GM12891 (cell line): Measurements from ENCODE around the gene ADPRS.

Source experiments
- DNase-seq: peaks from one replicate; pipeline ENCODE4 v3.0.0; 2011; ENCODE audit warnings: low spot score; ENCODE audit not compliant: insufficient read length
- FAIRE-seq: peaks from 2 replicates; lab custom pipeline; 2011; peaks lifted over from hg19 to GRCh38; lab: Jason Lieb, UNC
- PAX5 ChIP-seq: IDR thresholded peaks from 2 replicates; pipeline ENCODE4 v1.6.1; 2011; ENCODE audit warnings: low read length, moderate library complexity, mild to moderate bottlenecking; ENCODE audit not compliant: insufficient read depth, severe bottlenecking
- POLR2A ChIP-seq: IDR thresholded peaks from 2 replicates; pipeline ENCODE4 v1.6.1; 2011; ENCODE audit warnings: low read depth, low read length, control low read depth
- POLR2AphosphoS5 ChIP-seq: IDR thresholded peaks from 2 replicates; pipeline ENCODE4 v1.6.1; 2011; ENCODE audit warnings: low read depth, low read length, control low read depth
- POU2F2 ChIP-seq: IDR thresholded peaks from 2 replicates; pipeline ENCODE4 v1.6.1; 2011; ENCODE audit warnings: low read depth, mild to moderate bottlenecking, control low read depth, low read length, moderate library complexity
- SPI1 ChIP-seq: IDR thresholded peaks from 2 replicates; pipeline ENCODE4 v1.6.1; 2011; ENCODE audit warnings: low read depth, low read length, control low read depth
- TAF1 ChIP-seq: IDR thresholded peaks from 2 replicates; pipeline ENCODE4 v1.6.1; 2011; ENCODE audit warnings: low read depth, low read length, control low read depth

The ADPRS gene

GRCh38 chr1:36086529-36087232 lies 2.0 kb upstream of the ADPRS start:
- FAIRE-seq (no peak), DNase-seq (no peak)
- TF ChIP-seq POU2F2 (no peak), TAF1 (no peak), SPI1 (no peak), POLR2A (no peak), PAX5 (no peak), POLR2AphosphoS5 (no peak)

- no peak for TF ChIP-seq POLR2A
- no peak for TF ChIP-seq POU2F2
- no peak for TF ChIP-seq SPI1
- no peak for TF ChIP-seq POLR2AphosphoS5
- TF ChIP-seq PAX5: no peak
- FAIRE-seq: no peak
- DNase-seq: no peak
Observed at GRCh38 chr1:36087233-36088123, 1.2 kb upstream of the ADPRS start.

GRCh38 chr1:36088265-36088576 lies 471 bp upstream of the ADPRS start:
- DNase-seq: no peak
- no peak for FAIRE-seq
- TF ChIP-seq POLR2A (no peak), POLR2AphosphoS5 (no peak), POU2F2 (no peak), PAX5 (no peak), SPI1 (no peak)

- FAIRE-seq (no peak), DNase-seq (no peak)
- TF ChIP-seq POU2F2: no peak
- peak; percentile 53; the same call in 1 of the 2 replicates for TF ChIP-seq POLR2A
- peak; percentile 51; the same call in 1 of the 2 replicates for TF ChIP-seq TAF1
- no peak for TF ChIP-seq POLR2AphosphoS5
Observed at GRCh38 chr1:36089393-36090121, 865 bp downstream of the ADPRS start.

GRCh38 chr1:36091141-36091540 lies 2.4 kb downstream of the ADPRS start:
- DNase-seq: no peak
- TF ChIP-seq POU2F2: no peak
- peak; percentile 49 for TF ChIP-seq POLR2AphosphoS5
- no peak for FAIRE-seq

- TF ChIP-seq PAX5 (no peak), TAF1 (no peak), POU2F2 (no peak), SPI1 (no peak), POLR2AphosphoS5 (no peak), POLR2A (no peak)
- DNase-seq: no peak
- FAIRE-seq: no peak
Observed at GRCh38 chr1:36091698-36092097, 3.0 kb downstream of the ADPRS start.

- DNase-seq (no peak), FAIRE-seq (no peak)
- TF ChIP-seq POU2F2: no peak
- no peak for TF ChIP-seq TAF1
- TF ChIP-seq POLR2AphosphoS5: no peak
- no peak for TF ChIP-seq POLR2A
- no peak for TF ChIP-seq PAX5
- TF ChIP-seq SPI1: no peak
Observed at GRCh38 chr1:36092166-36092797, 3.6 kb downstream of the ADPRS start.

DNA sequence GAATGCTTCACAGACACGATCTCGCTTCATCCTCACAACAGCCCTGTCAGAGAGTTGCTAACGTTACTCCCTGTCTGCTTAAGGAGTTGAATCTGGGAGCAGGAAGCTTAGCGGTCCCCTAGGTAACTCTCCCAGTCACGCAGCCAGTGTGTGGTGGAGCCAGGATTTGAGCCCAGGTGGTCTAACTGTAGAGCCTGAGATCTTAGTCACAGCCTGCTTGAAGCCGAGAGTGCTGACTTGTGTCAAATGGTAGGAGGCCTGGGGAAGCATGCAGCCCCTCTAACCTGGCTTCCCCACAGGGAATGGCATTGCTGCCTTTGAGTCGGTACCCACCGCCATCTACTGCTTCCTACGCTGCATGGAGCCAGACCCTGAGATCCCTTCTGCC lies 4.1 kb downstream of the ADPRS start:
- FAIRE-seq: no peak
- no peak for DNase-seq
- TF ChIP-seq PAX5 (no peak), POU2F2 (no peak), POLR2A (no peak), TAF1 (no peak), POLR2AphosphoS5 (no peak), SPI1 (no peak)

DNA sequence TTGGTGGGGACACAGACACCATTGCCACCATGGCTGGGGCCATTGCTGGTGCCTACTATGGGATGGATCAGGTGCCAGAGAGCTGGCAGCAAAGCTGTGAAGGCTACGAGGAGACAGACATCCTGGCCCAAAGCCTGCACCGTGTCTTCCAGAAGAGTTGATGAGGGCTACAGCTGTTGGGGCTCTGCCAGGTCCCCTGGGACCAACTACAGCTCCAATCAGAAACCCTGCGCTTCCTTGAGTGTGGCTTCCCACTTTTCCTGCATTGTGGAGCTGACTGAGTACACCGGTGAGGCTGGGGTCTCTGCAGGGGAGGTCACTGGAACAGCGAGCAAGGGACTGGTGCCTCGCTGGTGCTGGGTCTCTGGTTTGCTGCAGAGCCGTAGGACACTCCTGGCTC lies 4.5 kb downstream of the ADPRS start:
- DNase-seq (no peak), FAIRE-seq (no peak)
- TF ChIP-seq POLR2A (no peak), POLR2AphosphoS5 (no peak), TAF1 (no peak), PAX5 (no peak), SPI1 (no peak), POU2F2 (no peak)

DNA sequence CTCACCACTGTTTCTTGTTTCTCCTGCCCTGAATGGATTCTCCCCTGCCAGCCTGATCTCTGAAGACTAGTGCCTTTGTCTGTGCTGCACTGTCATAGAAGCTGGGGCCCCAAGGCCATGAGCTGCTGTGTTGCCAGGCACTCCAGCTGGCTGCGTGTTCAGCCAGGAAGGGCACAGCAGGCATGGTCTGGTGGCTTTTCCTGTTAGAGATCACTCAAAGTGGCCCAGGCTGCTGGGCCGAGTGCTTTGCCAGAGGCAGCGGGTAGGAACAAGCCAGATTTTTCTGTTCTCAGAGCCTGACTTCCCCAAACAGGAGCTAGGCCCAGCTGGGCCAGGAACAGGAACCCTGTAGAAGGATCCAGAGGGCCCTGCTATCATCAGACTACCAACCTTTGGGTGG lies 5.2 kb downstream of the ADPRS start:
- TF ChIP-seq TAF1 (no peak), POLR2AphosphoS5 (0 out of 2 replicates have a peak, but pooled peaks have one; percentile 20), POLR2A (no peak)
- no peak for DNase-seq
- no peak for FAIRE-seq
